EL (cell line): Measurements from ENCODE around the gene PPBP.

ENCODE experiments used
- DNase-seq: peaks from one replicate; pipeline ENCODE4 v3.0.0-alpha.2; 2016

PPBP gene

DNA sequence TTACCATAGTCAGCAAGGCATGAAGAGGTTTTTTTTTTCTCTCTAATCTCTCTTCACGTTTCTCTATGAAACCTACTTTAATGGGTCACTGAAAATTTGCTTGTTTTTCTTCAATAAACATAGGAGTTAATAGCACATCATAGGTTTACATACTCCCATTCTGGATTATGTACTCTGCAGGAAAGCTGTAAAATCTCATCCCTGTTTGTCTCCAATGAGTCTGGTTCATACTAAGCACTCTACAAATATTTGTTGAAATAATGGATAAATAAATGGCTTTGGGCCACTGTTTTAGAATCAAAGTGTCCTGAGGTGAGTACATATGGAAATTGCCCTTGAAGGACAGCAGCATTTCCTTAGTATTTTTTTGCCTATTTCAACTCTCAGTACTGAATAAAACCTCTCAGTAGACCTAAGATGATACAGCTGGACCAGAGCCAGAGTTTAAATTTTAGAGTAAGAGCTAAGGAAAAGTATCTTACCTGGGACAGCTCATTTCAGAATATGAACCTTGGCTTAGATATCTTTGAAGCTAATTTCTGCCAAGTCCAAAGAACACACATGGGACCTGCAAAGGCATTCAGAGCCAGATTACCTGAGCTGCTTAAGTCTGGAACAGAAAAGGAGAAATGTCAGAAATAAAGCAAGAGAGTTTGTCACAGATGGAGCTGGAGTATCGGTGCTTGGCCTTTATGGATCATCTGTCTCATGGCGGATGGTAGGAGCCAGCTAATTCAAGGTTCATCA lies 40.6 kb downstream of the PPBP start:
- DNase-seq = no peak

GRCh38 chr4:73945674-73946449 lies 42.1 kb downstream of the PPBP start:
- no peak for DNase-seq

- DNase-seq = no peak
Observed at GRCh38 chr4:73945140-73945539, 42.9 kb downstream of the PPBP start.

DNA sequence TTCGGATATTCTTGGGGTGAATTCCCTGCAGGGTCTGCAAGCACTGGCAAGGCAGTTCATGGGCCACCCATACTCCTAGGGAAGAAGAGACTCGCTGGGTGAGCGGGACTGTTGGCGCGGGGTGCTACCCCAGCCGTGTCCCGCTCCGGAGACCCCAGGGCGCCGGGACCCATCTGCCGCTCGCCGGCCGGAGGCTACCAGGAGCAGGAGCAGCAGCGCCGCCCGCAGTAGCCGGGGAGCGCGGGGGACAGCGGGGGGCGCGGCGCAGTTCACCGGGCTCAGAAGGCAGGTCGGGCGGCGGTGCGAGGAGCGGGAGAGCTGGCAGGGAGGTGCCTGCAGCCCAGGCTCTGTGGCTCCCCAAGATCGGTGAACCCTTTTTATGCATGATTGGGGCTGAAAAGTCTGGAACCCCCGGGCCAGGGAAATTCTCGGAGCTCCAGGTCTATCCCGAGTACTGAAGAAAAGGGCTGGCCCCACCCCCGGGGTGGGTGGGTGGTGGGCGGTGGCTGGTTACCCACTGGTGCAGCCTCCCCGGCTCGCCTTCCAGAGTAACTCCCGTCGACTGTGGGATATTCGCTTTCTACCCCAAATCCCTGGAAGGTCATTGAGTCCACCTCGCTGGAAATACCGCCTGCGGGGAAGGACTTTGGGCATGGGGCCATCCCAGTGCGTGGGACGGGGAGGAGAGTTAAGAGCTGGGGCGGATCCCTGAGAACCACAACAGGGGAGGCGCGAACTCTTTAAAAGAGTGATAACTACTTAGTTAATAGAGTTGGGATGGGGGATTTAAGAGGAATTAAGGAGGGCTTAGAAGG lies 43.7 kb downstream of the PPBP start:
- DNase-seq = peak; percentile 43

- no peak for DNase-seq
Observed at GRCh38 chr4:73943555-73943954, 44.4 kb downstream of the PPBP start.

- no peak for DNase-seq
Observed at GRCh38 chr4:73936969-73937368, 51.0 kb downstream of the PPBP start.
